Occipital lobe (tissue), 3 donors: ENCODE measurements around the gene HTR1D. TPM values are rescaled to one million over a fixed set of nuclear protein-coding genes. Genes with fewer than 3 reads are reported as not detected.

Experiments used
- DNase-seq: peaks from one replicate; lab custom pipeline; 2025; lab: John Stamatoyannopoulos, UW
- small RNA-seq: library from RNA; depleted of rRNA; stranded (forward); fragments of <200 nt; gene quantifications from one replicate; pipeline ENCODE3, GENCODE V24; 2014
- total RNA-seq: library from RNA; depleted of rRNA; stranded (reverse); fragments of >200 nt; gene quantifications from one replicate; pipeline ENCODE4 v1.2.3, GENCODE V29; 2014

Gene HTR1D
- total RNA-seq, 1 donor from 2014 or later: not detected

DNA sequence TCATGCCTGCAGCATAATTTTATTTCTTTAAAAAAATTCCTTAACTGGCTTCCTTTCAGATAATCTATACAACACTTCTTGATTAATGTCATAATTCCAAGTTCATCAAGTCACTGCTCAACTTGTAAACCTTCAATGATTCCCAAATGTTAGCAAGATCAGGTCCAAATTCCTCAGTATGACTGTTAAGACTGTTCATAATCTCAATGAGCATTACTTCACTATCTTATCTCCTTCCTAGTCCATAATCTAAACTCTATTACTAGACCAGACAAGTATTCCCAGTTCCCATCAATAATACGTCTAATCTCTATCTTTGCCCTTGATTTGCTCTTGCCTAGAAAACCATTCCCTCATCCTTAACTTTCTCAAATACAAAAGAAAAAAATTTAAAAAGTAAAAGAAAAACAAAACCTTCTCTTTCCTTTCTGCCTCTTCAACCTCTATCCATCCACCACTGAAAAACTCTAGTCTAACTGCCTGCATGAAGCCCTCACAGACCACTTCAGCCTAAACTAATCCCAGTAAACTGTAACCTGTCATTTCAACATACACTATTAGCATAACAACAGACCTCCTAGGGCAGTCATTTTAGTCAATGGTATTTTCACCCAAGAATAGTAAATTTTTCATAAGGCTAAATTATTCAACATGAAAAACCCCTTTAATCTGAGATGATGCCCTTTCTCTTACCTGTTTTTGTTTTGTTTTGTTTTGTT lies 64.2 kb downstream of the HTR1D start:
- DNase-seq: no peak

DNA sequence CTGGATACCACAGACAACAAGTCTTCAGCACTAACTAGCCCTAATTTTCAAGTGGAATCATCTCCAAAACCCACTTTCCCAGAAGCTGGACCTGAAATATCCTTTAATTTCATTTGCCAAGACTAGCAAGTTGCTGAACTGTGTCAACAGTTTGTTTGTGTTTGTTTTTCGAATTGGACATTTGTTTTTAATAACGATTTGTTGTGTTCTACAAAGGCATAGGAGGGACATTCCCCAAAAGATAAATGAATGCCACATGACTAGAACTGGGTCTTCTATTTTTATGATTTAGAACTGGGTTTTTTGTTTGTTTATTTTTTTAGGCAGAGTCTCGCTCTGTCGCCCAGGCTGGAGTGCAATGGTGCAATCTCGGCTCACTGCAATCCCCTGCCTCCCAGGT lies 66.6 kb downstream of the HTR1D start:
- no peak for DNase-seq

DNA sequence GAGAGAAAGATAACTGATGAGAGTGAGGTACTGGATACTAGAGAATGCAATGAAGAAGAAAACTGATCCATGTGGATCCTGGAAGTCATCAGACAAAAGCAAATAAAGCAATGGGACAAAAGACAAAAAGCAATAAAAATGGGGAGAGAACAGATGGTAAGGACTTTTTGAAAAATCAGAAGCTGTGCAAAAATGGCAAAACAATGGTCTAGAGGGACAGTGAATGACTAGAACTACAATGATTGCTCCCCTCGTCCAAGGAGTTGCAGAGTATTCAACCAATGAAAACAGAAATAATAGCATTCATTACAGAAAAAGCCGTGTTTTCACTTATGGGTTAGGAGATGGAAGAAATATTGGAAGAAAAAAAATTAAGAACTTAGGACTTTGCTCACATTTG lies 67.2 kb downstream of the HTR1D start:
- no peak for DNase-seq

DNA sequence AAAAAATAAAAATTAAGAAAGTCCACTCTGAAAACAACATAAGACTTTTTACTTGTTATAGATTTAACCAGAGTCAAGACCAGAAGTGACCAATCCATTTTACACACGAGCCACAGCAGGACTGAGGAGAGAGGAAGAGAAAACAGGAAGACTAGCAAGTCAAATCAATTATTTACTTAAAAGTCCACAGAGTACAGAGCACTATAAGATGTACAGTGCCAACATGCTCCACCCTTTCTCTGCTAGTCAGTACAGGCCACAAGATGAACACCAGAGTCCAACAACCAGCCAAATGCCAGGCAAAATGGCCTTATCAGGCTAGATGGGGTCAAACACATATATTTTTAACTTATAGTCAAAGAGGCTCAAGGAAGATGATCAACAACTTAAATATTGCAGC lies 68.2 kb downstream of the HTR1D start:
- DNase-seq: no peak

DNA sequence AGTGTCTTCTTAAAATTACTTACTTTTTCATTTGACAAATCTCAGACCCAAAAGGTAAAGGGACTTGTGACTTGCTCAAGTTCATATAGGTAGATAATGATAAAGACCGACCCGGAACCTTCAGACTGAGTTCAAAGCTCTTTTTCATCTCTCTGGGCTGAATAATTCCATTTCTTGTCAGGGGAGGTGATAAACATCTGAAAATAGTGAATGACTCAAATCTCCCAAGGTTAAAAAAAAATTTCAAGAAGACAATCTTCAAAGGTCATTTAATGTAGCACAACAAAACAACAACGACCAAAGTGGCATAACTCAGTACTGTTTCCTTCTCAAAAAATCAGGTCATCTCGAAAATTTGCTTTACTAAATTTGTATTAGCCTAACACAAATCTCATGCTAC lies 69.2 kb downstream of the HTR1D start:
- DNase-seq: no peak

Small RNAs within 50 kb of the gene (small RNA-seq; reads per million reads assigned to genes)
- not detected for gene RNU6-135P
- gene RNU6-514P: not detected

Other genes starting within 250 kb of the HTR1D start
- not detected for gene LACTBL1, start 244.6 kb downstream of the HTR1D start, total RNA-seq
- gene TEX46, start 201.7 kb downstream of the HTR1D start, total RNA-seq: not detected
- gene KDM1A, start 198.0 kb downstream of the HTR1D start, total RNA-seq: 223 TPM
- gene LUZP1, start 48.6 kb downstream of the HTR1D start, total RNA-seq: 5.5 TPM
- 160 TPM for gene HNRNPR, start 126.8 kb upstream of the HTR1D start, total RNA-seq
- gene ZNF436, start 152.3 kb upstream of the HTR1D start, total RNA-seq: 95.8 TPM
- gene TCEA3, start 207.2 kb upstream of the HTR1D start, total RNA-seq: 4.8 TPM